Activated naive CD8-positive, alpha-beta T cell treated with anti-CD3 and anti-CD28 coated beads for 36 hours (primary cell): ENCODE results near the gene P2RX5. TPM values are rescaled to one million over a fixed set of nuclear protein-coding genes. Genes with fewer than 3 reads are reported as not detected.

Source experiments
- DNase-seq: peaks from one replicate; pipeline ENCODE4 v3.0.0; 2021
- H3K27ac Mint-ChIP-seq: one replicate; pipeline ENCODE4 v1.8.0; 2022; ENCODE audit warnings: mild to moderate bottlenecking, moderate library complexity, mixed read lengths
- H3K27me3 Mint-ChIP-seq: one replicate; pipeline ENCODE4 v1.8.0; 2022; ENCODE audit warnings: mild to moderate bottlenecking, mixed read lengths
- H3K36me3 Mint-ChIP-seq: one replicate; pipeline ENCODE4 v1.8.0; 2021; ENCODE audit warnings: mild to moderate bottlenecking, mixed read lengths
- H3K4me1 Mint-ChIP-seq: one replicate; pipeline ENCODE4 v1.8.0; 2021; ENCODE audit warnings: mixed read lengths
- H3K4me3 Mint-ChIP-seq: one replicate; pipeline ENCODE4 v1.8.0; 2022; ENCODE audit warnings: mild to moderate bottlenecking, moderate library complexity, mixed read lengths
- H3K9me3 Mint-ChIP-seq: one replicate; pipeline ENCODE4 v1.8.0; 2022; ENCODE audit warnings: mixed read lengths
- total RNA-seq, 2 experiments: library from RNA; stranded (reverse); gene quantifications; one replicate each; pipeline ENCODE4 v1.2.3, GENCODE V29; 2021

P2RX5 gene
- total RNA-seq, 2 experiments from 2014 or later: 32.0 to 38.7 TPM

DNA sequence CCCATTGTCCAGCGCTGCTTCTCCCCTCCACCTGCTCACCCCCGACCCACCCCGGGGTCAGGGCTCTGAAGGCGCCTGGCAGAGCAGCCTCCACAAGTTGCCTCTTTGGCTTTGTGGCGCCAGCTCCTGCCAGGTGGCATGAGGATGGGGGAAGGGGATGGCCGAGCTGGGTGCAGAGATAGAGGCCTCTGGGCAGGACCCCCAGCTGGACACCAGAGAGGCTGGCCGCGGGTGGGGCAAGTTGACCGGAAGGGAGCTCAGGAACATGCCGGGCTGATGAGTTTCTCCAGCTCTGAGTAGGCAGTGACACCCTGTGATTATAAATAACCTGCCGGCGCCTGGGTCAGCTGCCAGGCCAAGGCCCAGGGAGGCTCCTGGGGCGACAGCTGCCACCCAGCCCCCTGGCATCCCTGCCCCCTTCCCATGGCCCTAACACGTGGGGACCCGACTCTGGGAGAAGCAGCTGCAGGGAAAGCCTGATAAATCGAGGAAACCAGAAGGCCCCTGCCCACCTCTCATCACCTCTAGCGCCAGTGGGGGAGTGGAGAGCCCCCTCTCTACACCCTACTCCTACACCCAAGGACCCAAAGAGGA, 729 bp downstream of the P2RX5 start:
- no peak for DNase-seq

DNA sequence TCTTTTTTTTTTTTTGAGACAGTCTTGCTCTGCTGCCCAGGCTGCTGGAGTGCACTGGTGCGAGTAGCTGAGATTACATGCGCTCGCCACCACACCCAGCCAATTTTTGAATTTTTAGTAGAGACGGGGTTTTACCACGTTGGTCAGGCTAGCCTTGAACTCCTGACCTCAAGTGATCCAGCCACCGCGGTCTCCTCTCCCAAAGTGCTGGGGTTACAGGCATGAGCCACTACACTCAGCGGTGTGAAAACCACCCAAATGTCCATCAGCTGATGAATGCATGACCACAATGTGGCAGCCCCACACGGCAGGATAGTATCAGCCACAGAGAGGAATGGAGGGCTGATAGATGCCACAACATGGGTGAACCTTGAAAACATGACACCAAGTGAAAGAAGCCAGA, 2.1 kb downstream of the P2RX5 start:
- peak; percentile 65 for DNase-seq
- peak overlapping the region; percentile 85 for H3K4me3 Mint-ChIP-seq
- peaks cover 4% of the 10 kb centered on the region for H3K36me3 Mint-ChIP-seq
- H3K4me1 Mint-ChIP-seq: peaks cover 16% of the 10 kb centered on the region
- peaks cover 2% of the 10 kb centered on the region for H3K9me3 Mint-ChIP-seq
- no peaks in the 10 kb centered on the region for H3K27me3 Mint-ChIP-seq
- H3K27ac Mint-ChIP-seq: no peak overlapping the region

More for the DNA sequence above, 729 bp downstream of the P2RX5 start:
- H3K4me3 Mint-ChIP-seq: peak overlapping the region; percentile 85
- peaks cover 2% of the 10 kb centered on the region for H3K9me3 Mint-ChIP-seq
- H3K36me3 Mint-ChIP-seq: no peaks in the 10 kb centered on the region
- H3K27me3 Mint-ChIP-seq: no peaks in the 10 kb centered on the region
- H3K27ac Mint-ChIP-seq: peak overlapping the region; percentile 77
- peaks cover 16% of the 10 kb centered on the region for H3K4me1 Mint-ChIP-seq

DNA sequence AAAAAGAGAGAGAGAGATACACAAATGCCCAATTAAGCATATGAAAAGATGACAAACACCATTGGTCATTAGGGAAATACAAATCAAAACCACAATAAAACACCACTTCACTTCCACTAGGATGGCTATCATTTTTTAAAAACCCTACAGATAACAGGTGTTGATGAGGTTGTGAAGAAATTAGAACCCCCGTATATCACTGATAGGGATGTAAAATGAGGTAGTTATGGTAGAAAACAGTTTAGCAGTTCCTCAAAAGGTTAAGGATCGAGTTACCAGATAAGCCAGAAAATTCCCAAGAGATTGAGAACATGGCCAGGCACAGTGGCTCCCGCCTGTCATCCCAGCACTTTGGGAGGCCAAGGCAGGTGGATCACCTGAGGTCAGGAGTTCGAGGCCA, 2.8 kb downstream of the P2RX5 start:
- no peak overlapping the region for H3K4me3 Mint-ChIP-seq
- no peaks in the 10 kb centered on the region for H3K27me3 Mint-ChIP-seq
- DNase-seq: no peak
- peaks cover 2% of the 10 kb centered on the region for H3K9me3 Mint-ChIP-seq
- H3K36me3 Mint-ChIP-seq: peaks cover 8% of the 10 kb centered on the region
- H3K4me1 Mint-ChIP-seq: peaks cover 16% of the 10 kb centered on the region
- H3K27ac Mint-ChIP-seq: no peak overlapping the region

DNA sequence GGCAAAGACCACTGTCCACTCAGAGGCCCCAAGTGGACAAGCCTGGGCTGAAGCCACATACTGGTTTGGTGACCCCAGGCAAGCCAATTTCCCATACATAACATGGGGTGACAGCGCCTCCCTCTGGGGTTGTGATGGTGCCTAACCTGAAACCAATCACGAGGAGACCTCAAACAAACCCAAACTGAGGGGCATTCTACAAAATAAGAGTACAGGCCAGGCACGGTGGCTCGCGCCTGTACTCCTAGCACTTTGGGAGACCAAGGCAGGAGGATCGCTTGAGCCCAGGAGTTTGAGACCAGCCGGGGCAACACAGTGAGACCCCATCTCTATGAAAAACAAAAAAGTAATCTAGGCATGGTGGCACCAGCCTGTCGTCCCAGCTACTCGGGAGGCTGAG, 3.6 kb downstream of the P2RX5 start:
- H3K4me3 Mint-ChIP-seq: no peak overlapping the region

DNA sequence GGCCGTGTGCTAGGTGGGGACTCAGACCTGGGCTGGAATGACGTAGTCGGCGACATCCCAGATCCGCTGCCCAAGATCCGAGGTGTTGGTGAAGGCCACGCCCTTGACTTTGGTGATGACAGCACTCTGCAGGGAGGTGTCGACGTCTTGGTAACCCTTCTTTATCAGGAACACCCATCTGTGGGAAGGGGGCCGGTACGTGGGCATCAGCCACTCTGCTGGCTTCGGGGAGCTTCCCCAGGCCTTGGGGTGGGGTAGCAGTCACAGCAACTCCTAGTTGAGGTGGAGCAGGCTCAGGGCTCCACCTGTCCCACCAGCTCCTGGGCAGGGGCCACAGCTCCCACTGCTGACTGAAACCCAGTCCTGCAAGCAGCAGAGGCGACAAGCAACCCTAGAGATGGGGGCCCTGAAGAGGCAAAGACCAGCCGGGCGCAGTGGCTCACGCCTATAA, 4.3 kb downstream of the P2RX5 start:
- DNase-seq: no peak
- H3K9me3 Mint-ChIP-seq: no peaks in the 10 kb centered on the region
- no peaks in the 10 kb centered on the region for H3K27me3 Mint-ChIP-seq
- peaks cover 13% of the 10 kb centered on the region for H3K4me1 Mint-ChIP-seq
- no peak overlapping the region for H3K27ac Mint-ChIP-seq
- peaks cover 8% of the 10 kb centered on the region for H3K36me3 Mint-ChIP-seq
- no peak overlapping the region for H3K4me3 Mint-ChIP-seq

More for the DNA sequence above, 3.6 kb downstream of the P2RX5 start:
- H3K27me3 Mint-ChIP-seq: no peaks in the 10 kb centered on the region
- DNase-seq: no peak
- no peak overlapping the region for H3K27ac Mint-ChIP-seq
- H3K9me3 Mint-ChIP-seq: no peaks in the 10 kb centered on the region
- H3K4me1 Mint-ChIP-seq: peaks cover 16% of the 10 kb centered on the region
- H3K36me3 Mint-ChIP-seq: peaks cover 8% of the 10 kb centered on the region

DNA sequence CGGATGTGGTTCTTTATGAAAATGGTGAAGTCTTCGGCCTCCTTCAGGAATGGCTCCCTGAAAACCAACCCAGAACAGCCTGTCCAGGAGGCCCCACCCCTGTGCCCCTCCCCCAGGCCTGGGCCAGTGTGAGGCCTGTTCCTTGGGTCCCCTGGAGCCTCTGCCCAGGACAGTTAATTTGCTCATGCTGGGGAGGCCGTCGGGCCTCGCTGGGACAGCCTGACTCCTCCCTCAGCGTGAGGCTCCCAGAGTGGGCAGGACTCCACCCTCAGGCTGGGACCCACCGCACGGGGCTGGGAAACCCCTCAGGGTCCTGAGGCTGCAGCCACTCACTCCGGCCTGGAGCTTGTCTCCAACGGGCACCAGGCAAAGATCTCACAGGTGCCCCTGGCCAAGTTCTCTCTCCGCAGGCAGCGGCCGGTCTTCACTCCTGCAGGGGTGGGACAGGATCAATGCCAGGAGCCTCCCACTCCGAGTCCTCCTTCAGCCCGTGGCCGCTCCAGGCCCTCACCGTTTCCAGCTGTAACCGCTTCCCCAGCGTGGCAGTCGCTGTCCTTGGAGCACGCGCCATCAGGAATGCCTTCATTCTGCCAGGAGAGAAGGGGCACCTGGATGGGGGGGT, 5.8 kb downstream of the P2RX5 start:
- Mint-ChIP-seq H3K27me3 (no peaks in the 10 kb centered on the region), H3K4me3 (no peak overlapping the region), H3K36me3 (peaks cover 8% of the 10 kb centered on the region), H3K4me1 (peaks cover 12% of the 10 kb centered on the region), H3K9me3 (no peaks in the 10 kb centered on the region), H3K27ac (no peak overlapping the region)
- no peak for DNase-seq

DNA sequence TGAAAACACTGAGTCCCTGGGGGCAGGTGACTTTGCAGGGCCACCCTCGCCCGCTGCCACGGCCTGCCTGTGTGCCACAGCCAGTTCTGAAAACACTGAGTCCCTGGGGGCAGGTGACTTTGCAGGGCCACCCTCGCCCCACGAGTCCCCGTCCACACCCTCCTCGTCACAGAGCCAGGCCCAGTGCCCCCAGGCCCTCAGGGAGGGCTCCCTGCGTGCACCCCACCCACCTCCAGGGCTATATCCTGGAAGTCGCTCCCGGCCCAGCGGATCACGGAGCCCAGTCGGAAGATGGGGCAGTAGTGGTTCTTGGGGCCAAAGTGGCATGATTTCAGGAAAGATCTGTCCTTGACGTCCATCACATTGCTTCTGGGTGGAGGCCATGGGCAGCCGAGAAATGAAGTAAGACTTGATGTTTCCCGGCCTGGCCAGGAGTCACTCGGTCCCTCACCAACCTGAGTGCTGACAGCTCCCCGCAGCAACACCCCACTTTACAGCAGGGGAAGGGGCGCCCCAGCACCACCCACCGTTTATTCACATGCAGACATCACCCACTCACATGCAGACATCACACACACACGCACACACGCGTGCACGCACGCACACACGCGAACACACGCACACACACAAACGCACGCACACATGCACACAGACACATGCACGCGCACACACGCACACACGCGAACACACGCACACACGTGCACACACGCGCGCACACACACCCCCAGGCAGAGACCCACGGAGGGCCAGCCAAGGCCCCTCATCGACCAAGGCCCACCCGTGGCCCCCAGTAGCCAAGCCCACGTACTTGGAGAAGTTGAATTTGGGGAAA, 6.5 kb downstream of the P2RX5 start:
- Mint-ChIP-seq H3K36me3 (peaks cover 8% of the 10 kb centered on the region), H3K4me1 (peaks cover 9% of the 10 kb centered on the region), H3K9me3 (no peaks in the 10 kb centered on the region), H3K4me3 (no peak overlapping the region), H3K27me3 (no peaks in the 10 kb centered on the region), H3K27ac (no peak overlapping the region)
- DNase-seq: no peak

DNA sequence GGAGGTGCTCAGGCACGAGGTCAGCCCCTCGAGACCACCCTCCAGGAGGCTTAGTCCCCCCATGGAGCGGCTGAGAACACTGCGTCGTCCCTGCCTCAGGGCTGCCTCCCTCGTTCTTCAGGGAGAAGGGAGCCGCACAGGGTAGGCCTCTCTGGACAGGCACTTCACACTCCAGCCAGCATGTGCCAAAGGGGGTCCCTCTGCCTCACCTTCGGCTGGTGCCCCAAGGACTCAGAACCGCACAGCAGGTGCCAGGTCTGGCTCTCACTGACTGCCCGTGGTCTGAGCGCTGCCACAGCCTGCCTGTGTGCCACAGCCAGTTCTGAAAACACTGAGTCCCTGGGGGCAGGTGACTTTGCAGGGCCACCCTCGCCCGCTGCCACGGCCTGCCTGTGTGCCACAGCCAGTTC, 7.1 kb downstream of the P2RX5 start:
- no peak overlapping the region for H3K27ac Mint-ChIP-seq
- no peaks in the 10 kb centered on the region for H3K27me3 Mint-ChIP-seq
- no peak overlapping the region for H3K4me3 Mint-ChIP-seq
- no peak for DNase-seq
- peaks cover 4% of the 10 kb centered on the region for H3K4me1 Mint-ChIP-seq
- H3K36me3 Mint-ChIP-seq: peaks cover 8% of the 10 kb centered on the region
- H3K9me3 Mint-ChIP-seq: no peaks in the 10 kb centered on the region

DNA sequence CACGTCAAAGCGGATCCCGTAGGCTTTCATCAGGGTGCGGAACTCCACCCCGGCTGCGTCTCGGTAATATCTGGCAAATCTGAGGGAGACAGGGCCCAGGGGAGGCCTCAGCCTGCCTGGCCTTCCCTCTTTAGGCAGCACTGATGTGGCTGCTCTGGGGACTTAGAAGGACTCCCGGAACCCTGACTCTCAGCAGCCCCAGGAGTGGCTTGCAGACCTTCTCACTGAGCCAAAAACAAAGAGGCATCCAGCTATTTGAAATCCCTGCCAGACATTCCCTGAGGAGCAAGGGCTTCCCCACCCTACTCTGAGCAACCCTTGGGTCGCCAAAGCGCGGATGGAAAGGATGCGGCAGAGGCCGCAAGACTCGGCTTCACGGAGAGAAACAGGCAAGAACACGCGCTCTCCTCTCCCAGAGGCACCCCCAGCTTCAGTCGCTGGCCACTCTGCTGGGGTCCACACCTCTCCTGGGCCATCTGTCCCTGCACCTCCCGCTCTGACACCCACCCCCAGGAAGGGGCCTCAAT, 7.9 kb downstream of the P2RX5 start:
- Mint-ChIP-seq H3K9me3 (no peaks in the 10 kb centered on the region), H3K4me1 (peaks cover 3% of the 10 kb centered on the region), H3K36me3 (peaks cover 8% of the 10 kb centered on the region), H3K27ac (no peak overlapping the region), H3K27me3 (no peaks in the 10 kb centered on the region), H3K4me3 (no peak overlapping the region)
- no peak for DNase-seq

DNA sequence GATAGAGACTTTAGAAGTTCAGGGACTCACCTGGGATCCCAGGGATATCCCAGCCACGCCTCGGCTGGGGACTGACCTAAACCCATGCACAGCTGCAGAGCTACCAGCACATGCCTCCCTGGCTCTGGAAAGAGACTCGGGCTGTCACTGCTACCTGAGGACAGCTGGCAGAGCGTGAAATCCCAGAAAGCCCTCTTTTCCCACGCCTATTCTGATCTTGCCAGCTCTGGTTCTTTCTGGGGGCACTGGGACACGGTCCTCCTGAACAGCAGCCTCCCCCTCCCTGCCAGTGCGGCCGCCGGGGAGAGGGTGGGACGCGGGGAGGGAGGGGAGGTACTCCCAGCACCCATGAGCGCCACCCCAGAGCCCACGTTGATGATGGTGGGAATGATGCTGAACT, 10.8 kb downstream of the P2RX5 start:
- no peak overlapping the region for H3K4me3 Mint-ChIP-seq
- no peak for DNase-seq
- H3K4me1 Mint-ChIP-seq: peaks cover 6% of the 10 kb centered on the region
- no peak overlapping the region for H3K27ac Mint-ChIP-seq
- peaks cover 8% of the 10 kb centered on the region for H3K36me3 Mint-ChIP-seq
- H3K27me3 Mint-ChIP-seq: no peaks in the 10 kb centered on the region
- H3K9me3 Mint-ChIP-seq: no peaks in the 10 kb centered on the region

DNA sequence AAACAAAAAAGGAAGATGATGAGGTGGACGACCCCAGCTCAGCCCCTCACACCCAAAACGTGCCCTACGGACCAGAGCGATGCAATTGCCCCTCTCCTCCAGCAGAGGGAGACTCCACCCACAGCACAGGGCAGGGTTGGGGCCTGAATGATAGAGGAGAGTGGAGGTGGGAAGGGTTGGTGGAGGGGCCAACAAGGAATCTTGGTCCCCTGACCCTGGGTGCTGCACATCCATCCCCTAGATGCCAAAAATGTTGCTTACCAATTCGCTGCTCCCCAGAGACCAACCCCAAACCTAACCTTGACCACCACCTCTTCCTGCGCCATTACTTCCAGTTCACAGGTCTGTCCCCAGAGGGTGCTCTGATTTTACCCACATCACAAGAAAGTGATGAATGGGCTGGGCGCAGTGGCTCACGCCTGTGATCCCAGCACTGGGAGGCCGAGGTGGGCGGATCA, 12.9 kb downstream of the P2RX5 start:
- H3K27ac Mint-ChIP-seq: no peak overlapping the region
- H3K27me3 Mint-ChIP-seq: no peaks in the 10 kb centered on the region
- DNase-seq: peak; percentile 59

DNA sequence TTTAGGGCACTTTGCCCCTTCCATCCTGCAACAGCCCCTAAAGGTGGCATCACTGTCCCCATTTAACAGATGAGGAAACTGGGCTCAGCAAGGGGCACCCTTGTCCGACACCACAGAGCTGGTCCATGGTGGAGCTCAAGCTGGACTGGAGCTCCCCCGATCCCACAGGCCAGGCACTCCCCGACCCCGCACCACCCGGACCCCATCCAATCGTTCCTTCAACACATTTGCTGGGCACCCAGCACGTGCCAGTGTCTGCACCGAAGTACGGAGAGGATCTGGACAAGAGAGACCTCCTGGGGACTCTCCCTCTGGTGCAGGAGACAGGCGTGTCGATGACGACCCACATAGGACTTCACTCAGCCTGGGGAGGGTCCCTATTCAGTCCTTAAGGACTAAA, 13.9 kb downstream of the P2RX5 start:
- Mint-ChIP-seq H3K9me3 (no peaks in the 10 kb centered on the region), H3K27ac (no peak overlapping the region), H3K27me3 (no peaks in the 10 kb centered on the region), H3K4me1 (peaks cover 6% of the 10 kb centered on the region), H3K36me3 (no peaks in the 10 kb centered on the region), H3K4me3 (no peak overlapping the region)
- DNase-seq: no peak

More for the DNA sequence above, 12.9 kb downstream of the P2RX5 start:
- Mint-ChIP-seq H3K36me3 (no peaks in the 10 kb centered on the region), H3K4me1 (peaks cover 6% of the 10 kb centered on the region), H3K4me3 (no peak overlapping the region), H3K9me3 (no peaks in the 10 kb centered on the region)

DNA sequence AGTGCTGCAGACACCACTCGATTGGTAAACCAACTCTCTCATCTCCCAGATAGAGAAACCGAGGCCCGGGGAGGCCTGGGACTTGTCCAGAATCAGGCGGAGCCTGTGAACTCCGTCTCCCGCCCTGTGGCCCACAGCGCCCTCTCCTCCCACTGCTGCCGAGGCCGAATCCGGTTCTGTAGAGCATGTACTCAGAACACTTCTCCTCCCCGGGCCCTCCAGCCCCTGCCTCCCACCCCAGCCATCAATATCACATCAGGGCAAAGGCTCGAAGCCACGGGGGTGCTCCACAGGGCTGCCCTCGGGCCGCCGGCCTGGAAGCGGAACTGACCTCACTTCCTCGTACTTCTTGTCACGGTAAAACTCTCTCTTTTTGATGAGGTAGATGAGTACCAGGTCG, 14.4 kb downstream of the P2RX5 start:
- no peak for DNase-seq
- Mint-ChIP-seq H3K36me3 (no peaks in the 10 kb centered on the region), H3K9me3 (no peaks in the 10 kb centered on the region), H3K27me3 (no peaks in the 10 kb centered on the region), H3K4me1 (peaks cover 6% of the 10 kb centered on the region), H3K27ac (no peak overlapping the region), H3K4me3 (no peak overlapping the region)

DNA sequence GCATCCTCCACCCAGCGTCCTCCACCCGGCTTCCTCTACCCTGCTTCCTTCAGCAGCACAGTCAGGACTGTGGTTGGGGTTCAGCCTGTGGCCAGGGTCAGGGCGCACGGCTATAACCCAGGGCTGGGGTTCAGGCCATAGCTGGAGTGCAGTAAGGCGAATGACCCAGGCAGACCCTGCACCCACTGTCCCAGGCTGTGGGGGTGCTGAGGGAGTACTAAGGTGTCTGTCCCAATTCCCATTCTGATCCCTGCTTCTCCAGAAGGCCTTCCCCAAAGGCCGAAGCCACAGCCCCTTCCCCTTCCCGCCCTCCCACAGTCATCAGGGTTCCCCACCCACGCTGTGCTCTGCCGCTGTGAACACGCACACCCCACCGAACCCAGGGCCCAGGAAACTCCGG, 14.9 kb downstream of the P2RX5 start:
- Mint-ChIP-seq H3K9me3 (no peaks in the 10 kb centered on the region), H3K4me1 (peaks cover 6% of the 10 kb centered on the region), H3K27me3 (no peaks in the 10 kb centered on the region), H3K36me3 (no peaks in the 10 kb centered on the region), H3K27ac (no peak overlapping the region), H3K4me3 (no peak overlapping the region)
- DNase-seq: no peak

DNA sequence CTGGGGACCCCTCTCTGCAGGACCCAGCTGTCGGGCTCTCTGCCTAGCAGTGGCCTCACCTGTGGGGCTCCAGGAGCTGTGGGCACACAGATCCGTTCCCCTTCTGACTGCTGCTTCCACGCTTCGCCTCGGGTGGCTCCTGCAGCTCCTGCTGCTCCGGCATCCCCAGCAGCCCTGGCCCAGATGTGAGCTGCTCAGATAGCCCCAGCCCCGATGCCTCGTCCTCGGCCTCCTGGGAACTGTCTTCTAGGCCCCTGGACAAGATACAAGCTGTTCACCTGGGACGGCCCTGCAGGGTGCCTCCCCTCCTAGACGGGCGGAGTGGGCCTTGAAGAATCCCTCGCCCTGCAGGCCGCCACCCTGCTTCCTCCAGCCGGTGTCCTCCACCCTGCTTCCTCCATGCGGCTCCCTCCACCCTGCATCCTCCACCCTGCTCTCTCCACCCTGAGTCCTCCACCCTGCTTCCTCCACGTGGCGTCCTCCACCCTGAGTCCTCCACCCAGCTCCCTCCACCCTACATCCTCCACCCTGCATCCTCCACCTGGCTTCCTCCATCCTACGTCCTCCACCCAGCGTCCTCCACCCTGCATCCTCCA, 16.3 kb downstream of the P2RX5 start:
- no peaks in the 10 kb centered on the region for H3K9me3 Mint-ChIP-seq
- no peak overlapping the region for H3K4me3 Mint-ChIP-seq
- no peaks in the 10 kb centered on the region for H3K27me3 Mint-ChIP-seq
- H3K36me3 Mint-ChIP-seq: no peaks in the 10 kb centered on the region
- peaks cover 6% of the 10 kb centered on the region for H3K4me1 Mint-ChIP-seq
- DNase-seq: no peak
- H3K27ac Mint-ChIP-seq: no peak overlapping the region
